OCI-LY1 (cell line): ENCODE measurements around the gene MPG.
"Not testable (repeated sequence)": the region's sequence is repeated elsewhere in the genome, so short reads cannot be mapped to it uniquely, and the experiment has no call there.

Source experiments
- H2AFZ ChIP-seq: fragments of 200-600 bp; sonication (generic), shearing (Covaris generic); 2 replicates; pipeline ENCODE4 v1.6.0; 2014; ENCODE audit warnings: antibody characterized with exemption, mild to moderate bottlenecking, low read length
- H3F3A ChIP-seq: fragments of 200-600 bp; sonication (generic), shearing (Covaris generic); 2 replicates; pipeline ENCODE4 v1.6.0; 2014; ENCODE audit warnings: mild to moderate bottlenecking, antibody characterized with exemption, low read length, moderate library complexity; ENCODE audit not compliant: insufficient read depth
- H3K27ac ChIP-seq: fragments of 200-600 bp; sonication (generic); 2 replicates; pipeline ENCODE4 v1.5.1; 2014; ENCODE audit warnings: low read length, mixed run types, mild to moderate bottlenecking, low read depth; ENCODE audit not compliant: poor library complexity, severe bottlenecking
- H3K27me3 ChIP-seq: fragments of 200-600 bp; sonication (generic); 2 replicates; pipeline ENCODE4 v1.6.0; 2014; ENCODE audit warnings: antibody characterized with exemption, mild to moderate bottlenecking, low read length, moderate library complexity; ENCODE audit not compliant: insufficient read depth
- H3K36me3 ChIP-seq: fragments of 200-600 bp; sonication (generic); 2 replicates; pipeline ENCODE4 v1.6.1; 2014; ENCODE audit warnings: mild to moderate bottlenecking, antibody characterized with exemption, low read length, moderate library complexity, mixed read lengths; ENCODE audit not compliant: insufficient read depth
- H3K4me1 ChIP-seq: fragments of 200-600 bp; sonication (generic); 2 replicates; pipeline ENCODE4 v1.5.1; 2014; ENCODE audit warnings: mild to moderate bottlenecking, low read length, moderate library complexity; ENCODE audit not compliant: insufficient read depth, severe bottlenecking
- H3K4me2 ChIP-seq: fragments of 200-600 bp; sonication (generic), shearing (Covaris generic); 2 replicates; pipeline ENCODE4 v1.6.1; 2014; ENCODE audit warnings: low read length
- H3K4me3 ChIP-seq: fragments of 200-600 bp; sonication (generic); 2 replicates; pipeline ENCODE4 v1.5.1; 2014; ENCODE audit warnings: low read length, low read depth, mild to moderate bottlenecking, mixed read lengths; ENCODE audit not compliant: poor library complexity, severe bottlenecking
- H3K79me2 ChIP-seq: fragments of 200-600 bp; shearing (Covaris generic); 2 replicates; pipeline ENCODE4 v1.6.1; 2016; ENCODE audit warnings: mixed run types, low read length, mixed read lengths; ENCODE audit not compliant: insufficient read depth
- H3K9ac ChIP-seq: fragments of 200-600 bp; sonication (generic), shearing (Covaris generic); 2 replicates; pipeline ENCODE4 v1.6.1; 2014; ENCODE audit warnings: mild to moderate bottlenecking, low read length, mixed read lengths
- H3K9me2 ChIP-seq: fragments of 200-600 bp; sonication (generic), shearing (Covaris generic); 2 replicates; pipeline ENCODE4 v1.6.1; 2014; ENCODE audit warnings: low read depth, mild to moderate bottlenecking, low read length, mixed read lengths
- H3K9me3 ChIP-seq: fragments of 200-600 bp; shearing (Covaris generic); 2 replicates; pipeline ENCODE4 v1.6.1; 2014; ENCODE audit warnings: low read length, mixed read lengths
- H4K20me1 ChIP-seq: fragments of 200-600 bp; sonication (generic), shearing (Covaris generic); 2 replicates; pipeline ENCODE4 v1.6.0; 2016; ENCODE audit warnings: mild to moderate bottlenecking, low read length; ENCODE audit not compliant: insufficient read depth
- EZH2 ChIP-seq: fragments of 200-600 bp; sonication (generic), shearing (Covaris generic); IDR thresholded peaks from 2 replicates; pipeline ENCODE4 v1.8.0; 2017; ENCODE audit warnings: borderline replicate concordance, mixed run types, mild to moderate bottlenecking, antibody characterized with exemption, low read length, moderate library complexity, mixed read lengths
- TF ChIP-seq, protein P1 (sequence below): fragments of 200-600 bp; sonication (generic), shearing (Covaris generic); IDR thresholded peaks from 2 replicates; pipeline ENCODE4 v1.5.1; 2017; ENCODE audit warnings: mild to moderate bottlenecking, antibody characterized with exemption, low read length, moderate library complexity, mixed read lengths

MPG gene, protein sequence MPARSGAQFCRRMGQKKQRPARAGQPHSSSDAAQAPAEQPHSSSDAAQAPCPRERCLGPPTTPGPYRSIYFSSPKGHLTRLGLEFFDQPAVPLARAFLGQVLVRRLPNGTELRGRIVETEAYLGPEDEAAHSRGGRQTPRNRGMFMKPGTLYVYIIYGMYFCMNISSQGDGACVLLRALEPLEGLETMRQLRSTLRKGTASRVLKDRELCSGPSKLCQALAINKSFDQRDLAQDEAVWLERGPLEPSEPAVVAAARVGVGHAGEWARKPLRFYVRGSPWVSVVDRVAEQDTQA

DNA sequence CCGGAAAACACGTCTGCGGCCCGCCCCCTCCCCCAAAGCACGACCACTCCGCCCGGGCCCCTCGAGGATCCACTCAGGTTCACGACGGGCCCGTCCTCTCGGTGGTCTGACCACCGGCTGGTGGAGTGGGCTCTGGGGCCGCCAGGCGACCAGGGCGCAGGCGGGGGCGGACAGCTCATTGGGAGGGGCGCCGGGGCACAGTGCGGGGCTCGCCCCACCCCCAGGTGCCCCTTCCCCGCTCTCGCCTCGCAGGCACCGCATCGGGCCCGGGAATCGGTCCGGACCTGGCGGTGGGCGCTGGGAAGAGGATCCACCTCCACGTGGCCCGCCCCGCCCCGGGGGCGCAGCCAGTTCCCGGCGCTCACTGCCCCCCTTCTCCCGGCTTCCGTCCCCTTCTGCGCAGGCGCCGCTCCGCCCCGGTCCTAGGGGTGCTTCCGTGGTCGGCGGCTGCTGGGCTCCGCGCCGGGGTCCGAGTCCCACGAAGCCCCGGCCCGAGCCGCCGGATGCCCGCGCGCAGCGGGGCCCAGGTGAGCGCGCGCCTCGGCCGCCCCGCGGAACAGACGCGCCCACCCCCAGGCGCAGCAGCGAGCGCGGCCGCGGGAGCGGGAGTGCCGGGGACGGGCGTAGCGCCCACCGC is at the start of gene MPG:
TSS of gene MPG (plus strand) at position 419 of the 637 bp plus-strand sequence. CDS start at position 504, 85 bp downstream.
- Histone ChIP-seq H3K4me3 (peak within 1 kb of the TSS; percentile 93), H2AFZ (no peak within 1 kb of the TSS), H4K20me1 (no peaks in the 10 kb centered on the region), H3K27me3 (0 out of 2 replicates have a peak, but pooled peaks cover 6% of the 10 kb centered on the region), H3K27ac (peak within 1 kb of the TSS; percentile 7), H3K79me2 (no peaks in the 10 kb centered on the region), H3K4me2 (peak within 1 kb of the TSS; percentile 86), H3K36me3 (peaks cover 8% of the 10 kb centered on the region; the same call in 1 of the 2 replicates), H3K9me2 (no peaks in the 10 kb centered on the region), H3K4me1 (peaks cover 19% of the 10 kb centered on the region), H3K9me3 (no peaks in the 10 kb centered on the region), H3K9ac (peak within 1 kb of the TSS; percentile 95), H3F3A (no peaks in the 10 kb centered on the region)
- no peak for TF ChIP-seq EZH2
- TF ChIP-seq, protein P1, sequence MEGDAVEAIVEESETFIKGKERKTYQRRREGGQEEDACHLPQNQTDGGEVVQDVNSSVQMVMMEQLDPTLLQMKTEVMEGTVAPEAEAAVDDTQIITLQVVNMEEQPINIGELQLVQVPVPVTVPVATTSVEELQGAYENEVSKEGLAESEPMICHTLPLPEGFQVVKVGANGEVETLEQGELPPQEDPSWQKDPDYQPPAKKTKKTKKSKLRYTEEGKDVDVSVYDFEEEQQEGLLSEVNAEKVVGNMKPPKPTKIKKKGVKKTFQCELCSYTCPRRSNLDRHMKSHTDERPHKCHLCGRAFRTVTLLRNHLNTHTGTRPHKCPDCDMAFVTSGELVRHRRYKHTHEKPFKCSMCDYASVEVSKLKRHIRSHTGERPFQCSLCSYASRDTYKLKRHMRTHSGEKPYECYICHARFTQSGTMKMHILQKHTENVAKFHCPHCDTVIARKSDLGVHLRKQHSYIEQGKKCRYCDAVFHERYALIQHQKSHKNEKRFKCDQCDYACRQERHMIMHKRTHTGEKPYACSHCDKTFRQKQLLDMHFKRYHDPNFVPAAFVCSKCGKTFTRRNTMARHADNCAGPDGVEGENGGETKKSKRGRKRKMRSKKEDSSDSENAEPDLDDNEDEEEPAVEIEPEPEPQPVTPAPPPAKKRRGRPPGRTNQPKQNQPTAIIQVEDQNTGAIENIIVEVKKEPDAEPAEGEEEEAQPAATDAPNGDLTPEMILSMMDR = no peak

DNA sequence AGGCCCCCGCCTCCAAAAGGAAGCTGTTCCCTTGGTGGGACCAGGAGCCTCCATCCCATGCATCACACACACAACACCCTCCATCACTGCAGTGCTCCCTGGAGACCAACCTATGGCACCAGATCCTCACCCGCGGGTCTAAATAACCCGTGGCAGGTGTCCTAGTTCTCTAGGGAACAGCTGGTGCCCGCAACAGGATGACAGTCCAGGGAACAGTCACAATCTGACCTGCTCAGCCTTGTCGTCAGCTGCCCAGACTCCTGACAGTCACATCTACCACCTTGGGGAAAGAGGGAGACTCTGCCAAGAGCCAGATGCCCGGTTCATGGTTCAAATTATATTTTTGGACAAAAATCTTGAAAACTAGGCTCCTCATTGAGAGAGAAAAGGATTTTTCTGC is 47.4 kb upstream of the MPG start:
- not testable (repeated sequence) for H3K27me3 ChIP-seq, H3K9me2 ChIP-seq, H3K9ac ChIP-seq, H3F3A ChIP-seq, H2AFZ ChIP-seq, H3K4me1 ChIP-seq, H3K36me3 ChIP-seq, H3K27ac ChIP-seq, H3K9me3 ChIP-seq, H3K4me3 ChIP-seq, H3K4me2 ChIP-seq, H3K79me2 ChIP-seq, H4K20me1 ChIP-seq

DNA sequence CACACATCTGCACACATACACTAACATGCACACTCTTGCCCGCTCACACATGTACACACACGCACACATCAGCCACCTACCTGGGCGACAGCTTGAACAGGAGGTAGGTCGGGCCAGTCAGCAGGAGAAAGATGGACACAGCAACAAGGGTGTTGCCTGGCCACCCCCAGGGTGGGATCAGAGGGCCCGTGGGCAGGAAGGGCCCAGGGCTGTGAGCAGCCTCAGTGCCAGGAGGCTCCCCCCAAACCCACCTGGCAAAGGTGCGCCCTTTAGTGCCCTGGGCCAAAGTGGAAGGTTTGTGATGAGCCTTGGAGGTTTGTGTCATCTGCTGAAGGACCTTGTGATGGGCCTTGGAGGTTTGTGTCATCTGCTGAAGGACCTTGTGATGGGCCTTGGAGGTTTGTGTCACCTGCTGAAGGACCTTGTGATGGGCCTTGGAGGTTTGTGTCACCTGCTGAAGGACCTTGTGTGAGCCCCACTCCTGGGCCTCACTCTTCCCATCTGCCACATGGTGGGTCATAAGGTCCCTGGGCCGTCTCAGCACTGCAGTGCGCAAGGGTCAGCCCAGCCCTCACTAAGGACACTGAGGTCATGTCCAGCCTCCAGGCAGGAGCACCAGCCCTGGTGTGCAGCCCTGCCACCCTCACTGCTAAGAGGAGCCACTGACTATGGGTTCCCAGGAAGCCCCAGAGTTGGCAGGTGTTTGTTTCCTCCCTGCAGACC is 44.7 kb upstream of the MPG start:
- not testable (repeated sequence) for H2AFZ ChIP-seq, H3K27me3 ChIP-seq, H3K4me2 ChIP-seq

DNA sequence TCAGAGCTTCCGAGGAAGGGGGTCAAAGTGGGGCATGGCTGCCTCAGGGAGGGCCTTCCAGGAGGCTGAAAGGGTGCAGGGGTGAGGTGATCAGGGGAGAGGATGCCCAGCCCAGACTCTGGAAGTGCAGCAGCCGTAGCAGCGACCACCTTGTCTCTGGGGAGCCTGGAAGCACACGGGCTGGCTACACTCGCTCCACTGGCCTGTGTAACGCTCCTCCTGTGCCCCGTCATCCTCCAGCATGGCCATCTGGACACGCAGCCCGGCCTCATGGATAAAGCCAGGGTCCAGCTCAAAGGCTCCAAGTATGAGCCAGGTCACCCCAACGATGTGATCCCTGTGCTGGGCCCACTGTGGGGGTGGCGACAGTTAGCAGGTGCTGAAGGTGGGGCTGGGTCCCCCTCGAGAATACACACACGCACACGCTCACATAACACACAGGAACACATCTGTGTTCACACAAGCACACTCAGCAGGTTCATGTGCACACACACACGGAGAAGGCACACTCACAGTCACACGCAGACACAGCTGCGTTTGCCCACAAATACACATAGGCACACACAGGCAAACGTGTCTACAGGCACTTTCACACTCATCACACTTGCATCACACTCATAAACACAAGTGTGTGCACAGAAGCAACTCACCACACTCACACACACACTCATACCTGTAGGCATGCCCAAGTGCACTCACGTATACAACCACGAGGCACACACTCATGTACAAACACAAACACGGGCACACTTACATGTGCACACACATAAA is 44.0 kb upstream of the MPG start:
- no peak overlapping the region for H3K27ac ChIP-seq
- no peaks in the 10 kb centered on the region for H4K20me1 ChIP-seq
- H3K36me3 ChIP-seq = peaks cover 30% of the 10 kb centered on the region
- H3K4me3 ChIP-seq = no peak overlapping the region
- H3F3A ChIP-seq = no peaks in the 10 kb centered on the region
- no peak overlapping the region for H3K4me2 ChIP-seq
- TF ChIP-seq EZH2 = no peak
- TF ChIP-seq, protein P1 = no peak
- no peak overlapping the region for H3K9ac ChIP-seq
- no peaks in the 10 kb centered on the region for H3K9me2 ChIP-seq
- H3K27me3 ChIP-seq = no peaks in the 10 kb centered on the region
- peaks cover 21% of the 10 kb centered on the region for H3K4me1 ChIP-seq
- no peak overlapping the region for H2AFZ ChIP-seq
- no peaks in the 10 kb centered on the region for H3K79me2 ChIP-seq
- no peaks in the 10 kb centered on the region for H3K9me3 ChIP-seq

More for the DNA sequence above, 44.7 kb upstream of the MPG start:
- H3K9me3 ChIP-seq, H4K20me1 ChIP-seq, H3K9me2 ChIP-seq, H3K4me3 ChIP-seq, H3K9ac ChIP-seq, H3K79me2 ChIP-seq, H3K27ac ChIP-seq, H3F3A ChIP-seq: not testable (repeated sequence)
- Histone ChIP-seq H3K36me3 (peaks cover 27% of the 10 kb centered on the region), H3K4me1 (peaks cover 13% of the 10 kb centered on the region)
